Parathyroid adenoma (tissue), 2 donors: ENCODE data around the gene ERI2.

ENCODE experiments used
- H2AFZ ChIP-seq: fragments of 300-600 bp; sonication (generic); one replicate; pipeline ENCODE4 v1.7.0; 2017; ENCODE audit warnings: antibody characterized with exemption, mild to moderate bottlenecking
- H3K27ac ChIP-seq: fragments of 300-600 bp; sonication (generic); one replicate; pipeline ENCODE4 v1.7.0; 2017
- H3K27me3 ChIP-seq: fragments of 300-600 bp; sonication (generic); one replicate; pipeline ENCODE4 v1.7.0; 2017; ENCODE audit warnings: low read length; ENCODE audit not compliant: control insufficient read depth, insufficient read depth
- H3K36me3 ChIP-seq: fragments of 300-600 bp; sonication (generic); one replicate; pipeline ENCODE4 v1.7.0; 2017; ENCODE audit warnings: low read length; ENCODE audit not compliant: control insufficient read depth, insufficient read depth
- H3K4me1 ChIP-seq: fragments of 300-600 bp; sonication (generic); one replicate; pipeline ENCODE4 v1.7.0; 2017; ENCODE audit warnings: control low read depth
- H3K4me2 ChIP-seq: fragments of 300-600 bp; sonication (generic); one replicate; pipeline ENCODE4 v1.7.0; 2017; ENCODE audit warnings: low read length
- H3K4me3 ChIP-seq: fragments of 300-600 bp; sonication (generic); one replicate; pipeline ENCODE4 v1.7.0; 2017; ENCODE audit warnings: low read depth, low read length
- H3K79me2 ChIP-seq: fragments of 300-600 bp; sonication (generic); one replicate; pipeline ENCODE4 v1.7.0; 2017; ENCODE audit warnings: control low read depth
- H3K9ac ChIP-seq: fragments of 300-600 bp; sonication (generic); one replicate; pipeline ENCODE4 v1.7.0; 2017; ENCODE audit warnings: mild to moderate bottlenecking
- H3K9me3 ChIP-seq: fragments of 300-600 bp; sonication (generic); one replicate; pipeline ENCODE4 v1.7.0; 2017; ENCODE audit warnings: low read length; ENCODE audit not compliant: control insufficient read depth
- CTCF ChIP-seq: fragments of 300-600 bp; sonication (generic); IDR thresholded peaks from one replicate; pipeline ENCODE4 v1.7.0; 2017; ENCODE audit warnings: antibody characterized with exemption, mild to moderate bottlenecking
- donor health status: primary hyperparathyroidism.

The ERI2 gene

GRCh38 chr16:20846030-20846429 is 39.8 kb upstream of the ERI2 start:
- H3K9ac ChIP-seq = no peak overlapping the region
- H3K4me3 ChIP-seq = no peak overlapping the region
- H3K4me2 ChIP-seq = no peak overlapping the region
- TF ChIP-seq CTCF = no peak
- H3K79me2 ChIP-seq = no peaks in the 10 kb centered on the region
- H2AFZ ChIP-seq = no peak overlapping the region
- no peak overlapping the region for H3K27ac ChIP-seq
- H3K27me3 ChIP-seq = no peaks in the 10 kb centered on the region
- no peaks in the 10 kb centered on the region for H3K36me3 ChIP-seq
- peaks cover 29% of the 10 kb centered on the region for H3K4me1 ChIP-seq
- no peaks in the 10 kb centered on the region for H3K9me3 ChIP-seq

DNA sequence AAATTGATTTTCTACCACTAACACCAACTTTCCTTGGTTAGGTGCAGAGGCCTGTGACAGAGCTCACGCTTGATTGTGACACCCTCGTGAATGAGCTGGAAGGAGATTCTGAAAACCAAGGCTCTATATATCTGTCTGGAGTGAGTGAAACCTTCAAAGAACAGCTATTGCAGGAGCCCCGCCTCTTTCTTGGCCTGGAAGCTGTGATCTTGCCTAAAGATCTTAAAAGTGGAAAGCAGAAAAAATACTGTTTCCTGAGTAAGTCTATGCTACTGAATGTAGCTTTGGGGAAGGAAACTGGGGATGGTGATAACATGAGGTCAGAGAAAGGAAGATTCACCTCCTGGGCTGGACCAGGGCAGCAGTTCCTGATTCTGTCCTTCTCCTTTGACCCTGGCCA is 38.3 kb upstream of the ERI2 start:
- Histone ChIP-seq H2AFZ (peak overlapping the region; percentile 51), H3K4me2 (no peak overlapping the region), H3K9me3 (no peaks in the 10 kb centered on the region), H3K79me2 (no peaks in the 10 kb centered on the region), H3K27me3 (no peaks in the 10 kb centered on the region), H3K27ac (peak overlapping the region; percentile 43), H3K4me3 (no peak overlapping the region), H3K36me3 (no peaks in the 10 kb centered on the region), H3K4me1 (peaks cover 25% of the 10 kb centered on the region), H3K9ac (no peak overlapping the region)
- TF ChIP-seq CTCF = no peak

DNA sequence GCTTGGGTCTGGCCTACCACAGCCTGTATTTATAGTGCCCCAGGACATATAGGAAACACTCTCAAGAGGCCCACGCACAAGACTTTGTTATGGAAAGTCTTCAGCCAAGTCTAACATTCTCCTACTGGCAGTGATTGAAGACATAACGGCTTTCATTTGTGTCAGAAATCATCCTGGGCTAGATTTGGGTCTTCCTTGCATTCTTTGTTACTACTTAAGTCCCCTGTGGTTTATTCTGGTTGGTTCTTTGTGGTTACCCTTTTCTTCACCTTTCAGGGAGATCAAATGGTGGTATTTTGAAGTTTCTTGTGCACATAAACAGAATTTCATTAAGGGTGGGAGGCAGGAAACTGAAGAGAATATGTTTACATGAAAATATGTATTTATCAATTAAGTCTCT is 37.8 kb upstream of the ERI2 start:
- Histone ChIP-seq H2AFZ (no peak overlapping the region), H3K27me3 (no peaks in the 10 kb centered on the region), H3K9me3 (no peaks in the 10 kb centered on the region), H3K4me1 (peaks cover 25% of the 10 kb centered on the region), H3K79me2 (no peaks in the 10 kb centered on the region), H3K9ac (no peak overlapping the region), H3K36me3 (no peaks in the 10 kb centered on the region), H3K27ac (peak overlapping the region; percentile 43), H3K4me2 (no peak overlapping the region), H3K4me3 (no peak overlapping the region)
- TF ChIP-seq CTCF = no peak

GRCh38 chr16:20839504-20839903 is 33.2 kb upstream of the ERI2 start:
- Histone ChIP-seq H3K27ac (no peak overlapping the region), H3K36me3 (peaks cover 3% of the 10 kb centered on the region), H3K4me1 (peaks cover 8% of the 10 kb centered on the region), H3K27me3 (no peaks in the 10 kb centered on the region), H3K79me2 (peaks cover 2% of the 10 kb centered on the region), H3K4me3 (no peak overlapping the region), H2AFZ (no peak overlapping the region), H3K9ac (no peak overlapping the region), H3K4me2 (no peak overlapping the region), H3K9me3 (no peaks in the 10 kb centered on the region)
- no peak for TF ChIP-seq CTCF

DNA sequence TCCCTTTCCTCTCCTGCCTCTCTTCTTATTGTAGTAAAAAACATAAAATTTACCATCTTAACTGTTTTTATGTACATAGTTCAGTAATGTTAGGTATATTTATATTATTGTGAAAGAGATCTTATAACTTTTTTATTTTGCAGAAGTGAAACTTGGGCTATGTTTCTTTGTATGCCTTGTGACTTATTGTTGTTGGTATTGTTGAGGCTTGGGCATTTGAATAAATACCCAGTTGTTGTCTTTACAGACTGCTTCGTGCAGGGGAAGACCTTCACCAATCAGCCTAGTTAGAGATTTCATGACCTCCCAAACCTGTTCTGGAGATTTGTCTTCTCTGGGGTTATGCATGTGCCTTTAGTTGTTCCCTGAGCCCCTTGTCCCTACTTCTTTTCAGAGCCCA is 32.0 kb upstream of the ERI2 start:
- Histone ChIP-seq H3K4me2 (no peak overlapping the region), H3K36me3 (peaks cover 3% of the 10 kb centered on the region), H3K4me1 (no peaks in the 10 kb centered on the region), H3K79me2 (peaks cover 2% of the 10 kb centered on the region), H3K27me3 (no peaks in the 10 kb centered on the region), H2AFZ (no peak overlapping the region), H3K9ac (no peak overlapping the region), H3K4me3 (no peak overlapping the region), H3K27ac (no peak overlapping the region), H3K9me3 (no peaks in the 10 kb centered on the region)
- TF ChIP-seq CTCF = no peak
